Vagina (tissue), 2 donors: ENCODE results near the gene PPM1A. TPM values are rescaled to one million over a fixed set of nuclear protein-coding genes. Genes with fewer than 3 reads are reported as not detected.

Source experiments
- DNase-seq, 2 donors: peaks; one replicate each; pipeline ENCODE4 v3.0.0-alpha.2; 2017; ENCODE audit errors: extremely low spot score in 2 of 2
- H3K27ac ChIP-seq: fragments of 200-600 bp; sonication (generic); one replicate; pipeline ENCODE4 v1.5.1; 2019
- H3K27me3 ChIP-seq: fragments of 200-600 bp; sonication (generic); one replicate; pipeline ENCODE4 v1.5.1; 2019
- H3K36me3 ChIP-seq, 2 donors: fragments of 200-600 bp; sonication (generic); one replicate each; pipeline ENCODE4 v1.5.1; 2017 to 2019
- H3K4me1 ChIP-seq: fragments of 200-600 bp; sonication (generic); one replicate; pipeline ENCODE4 v1.5.1; 2019
- H3K4me3 ChIP-seq, 2 donors: fragments of 200-600 bp; sonication (generic); 1 replicate in 1 of 2; 2 replicates in 1 of 2; pipeline ENCODE4 v1.5.1; 2016 to 2019
- H3K9me3 ChIP-seq: fragments of 200-600 bp; sonication (generic); one replicate; pipeline ENCODE4 v1.5.1; 2019
- POLR2A ChIP-seq, 2 donors: fragments of 450-650 bp; IDR thresholded peaks; one replicate each; pipeline ENCODE4 v1.6.1; 2017; ENCODE audit warnings: antibody characterized with exemption in 2 of 2, mild to moderate bottlenecking in 2 of 2, moderate library complexity in 2 of 2
- POLR2AphosphoS5 ChIP-seq, 2 donors: sonication (generic); formaldehyde crosslinking; IDR thresholded peaks; one replicate each; pipeline ENCODE4 v1.9.0; 2017; ENCODE audit warnings: antibody characterized with exemption in 2 of 2, mild to moderate bottlenecking in 2 of 2, low read depth in 1 of 2; ENCODE audit not compliant: insufficient read depth in 1 of 2
- intact Hi-C: fragments of 100-400 bp; cut with DNase I; formaldehyde crosslinking; loops from one replicate; pipeline ENCODE4 v1.15.1; 2023
- total RNA-seq: library from RNA; depleted of rRNA; stranded (reverse); fragments of >200 nt; gene quantifications from one replicate; pipeline ENCODE4 v1.2.3, GENCODE V29; 2016
- TF ChIP-seq, protein P1 (sequence below), 3 experiments: fragments of 450-650 bp in 2 of 3; fragments of 200-600 bp in 1 of 3; sonication (generic) in 1 of 3; IDR thresholded peaks; one replicate each; pipeline ENCODE4 v1.5.1; 2017 to 2019; ENCODE audit warnings: antibody characterized with exemption in 3 of 3, mild to moderate bottlenecking in 2 of 3, moderate library complexity in 2 of 3

The PPM1A gene
- total RNA-seq, 1 donor from 2014 or later = 33.9 TPM

GRCh38 chr14:60324837-60325236 lies 75.8 kb downstream of the PPM1A start:
- TF ChIP-seq POLR2AphosphoS5 (IDR thresholded peaks at IDR 0.05; ENCODE audit: insufficient read depth in 1 of 2, low read depth in 1 of 2) (no peak), POLR2A (IDR thresholded peaks at IDR 0.05) (no peak)
- TF ChIP-seq, protein P1, sequence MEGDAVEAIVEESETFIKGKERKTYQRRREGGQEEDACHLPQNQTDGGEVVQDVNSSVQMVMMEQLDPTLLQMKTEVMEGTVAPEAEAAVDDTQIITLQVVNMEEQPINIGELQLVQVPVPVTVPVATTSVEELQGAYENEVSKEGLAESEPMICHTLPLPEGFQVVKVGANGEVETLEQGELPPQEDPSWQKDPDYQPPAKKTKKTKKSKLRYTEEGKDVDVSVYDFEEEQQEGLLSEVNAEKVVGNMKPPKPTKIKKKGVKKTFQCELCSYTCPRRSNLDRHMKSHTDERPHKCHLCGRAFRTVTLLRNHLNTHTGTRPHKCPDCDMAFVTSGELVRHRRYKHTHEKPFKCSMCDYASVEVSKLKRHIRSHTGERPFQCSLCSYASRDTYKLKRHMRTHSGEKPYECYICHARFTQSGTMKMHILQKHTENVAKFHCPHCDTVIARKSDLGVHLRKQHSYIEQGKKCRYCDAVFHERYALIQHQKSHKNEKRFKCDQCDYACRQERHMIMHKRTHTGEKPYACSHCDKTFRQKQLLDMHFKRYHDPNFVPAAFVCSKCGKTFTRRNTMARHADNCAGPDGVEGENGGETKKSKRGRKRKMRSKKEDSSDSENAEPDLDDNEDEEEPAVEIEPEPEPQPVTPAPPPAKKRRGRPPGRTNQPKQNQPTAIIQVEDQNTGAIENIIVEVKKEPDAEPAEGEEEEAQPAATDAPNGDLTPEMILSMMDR (IDR thresholded peaks at IDR 0.05) = no peak
- no peaks in the 10 kb centered on the region for H3K36me3 ChIP-seq
- H3K9me3 ChIP-seq = no peaks in the 10 kb centered on the region
- H3K4me1 ChIP-seq = peaks cover 9% of the 10 kb centered on the region
- no peaks in the 10 kb centered on the region for H3K27me3 ChIP-seq
- DNase-seq = no peak
- H3K27ac ChIP-seq = no peak overlapping the region
- intact Hi-C loops = no loop called here
- no peak overlapping the region for H3K4me3 ChIP-seq

DNA sequence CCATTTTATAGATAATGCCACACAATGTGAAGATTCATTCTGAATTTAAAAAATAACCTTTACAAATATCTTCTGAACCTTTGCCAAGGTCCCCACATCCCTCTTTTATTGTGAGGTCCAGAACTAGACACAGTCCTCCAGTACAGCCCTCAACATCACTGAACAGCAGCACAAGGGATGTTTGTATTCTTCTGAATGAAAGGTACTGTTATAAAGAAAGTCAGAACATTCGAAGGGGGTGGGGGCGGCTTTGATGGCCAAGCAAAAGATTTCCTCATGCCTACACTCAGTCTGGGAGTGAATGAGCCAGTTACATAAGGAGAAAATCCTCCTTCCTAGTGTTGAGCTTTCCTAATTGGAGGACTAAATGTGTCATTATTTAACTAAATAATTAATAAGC lies 77.3 kb downstream of the PPM1A start:
- no peak overlapping the region for H3K4me3 ChIP-seq
- H3K27me3 ChIP-seq = no peaks in the 10 kb centered on the region
- no peaks in the 10 kb centered on the region for H3K36me3 ChIP-seq
- no peaks in the 10 kb centered on the region for H3K9me3 ChIP-seq
- no peak for TF ChIP-seq POLR2A (IDR thresholded peaks at IDR 0.05)
- TF ChIP-seq, protein P1 (IDR thresholded peaks at IDR 0.05) = no peak
- TF ChIP-seq POLR2AphosphoS5 (IDR thresholded peaks at IDR 0.05; ENCODE audit: insufficient read depth in 1 of 2, low read depth in 1 of 2) = no peak
- H3K27ac ChIP-seq = no peak overlapping the region
- peaks cover 18% of the 10 kb centered on the region for H3K4me1 ChIP-seq
- intact Hi-C loops = no loop called here
- DNase-seq = no peak

GRCh38 chr14:60327447-60328331 lies 78.7 kb downstream of the PPM1A start:
- DNase-seq = no peak
- no peaks in the 10 kb centered on the region for H3K9me3 ChIP-seq
- peaks cover 21% of the 10 kb centered on the region for H3K4me1 ChIP-seq
- no peaks in the 10 kb centered on the region for H3K27me3 ChIP-seq
- H3K36me3 ChIP-seq = no peaks in the 10 kb centered on the region
- intact Hi-C loops = no loop called here
- TF ChIP-seq POLR2AphosphoS5 (IDR thresholded peaks at IDR 0.05; ENCODE audit: insufficient read depth in 1 of 2, low read depth in 1 of 2) (no peak), POLR2A (IDR thresholded peaks at IDR 0.05) (no peak)
- TF ChIP-seq, protein P1 (IDR thresholded peaks at IDR 0.05) = no peak
- H3K27ac ChIP-seq = no peak overlapping the region
- peak overlapping the region; percentile 18 to 44 for H3K4me3 ChIP-seq

GRCh38 chr14:60328583-60328982 lies 79.6 kb downstream of the PPM1A start:
- intact Hi-C loops = no loop called here
- TF ChIP-seq POLR2A (IDR thresholded peaks at IDR 0.05) = no peak
- TF ChIP-seq, protein P1 (IDR thresholded peaks at IDR 0.05) = no peak
- no peak for TF ChIP-seq POLR2AphosphoS5 (IDR thresholded peaks at IDR 0.05; ENCODE audit: insufficient read depth in 1 of 2, low read depth in 1 of 2)
- Histone ChIP-seq H3K27ac (no peak overlapping the region), H3K9me3 (no peaks in the 10 kb centered on the region), H3K4me1 (peaks cover 21% of the 10 kb centered on the region), H3K27me3 (no peaks in the 10 kb centered on the region), H3K4me3 (no peak overlapping the region), H3K36me3 (no peaks in the 10 kb centered on the region)
- DNase-seq = no peak

GRCh38 chr14:60329274-60329673 lies 80.3 kb downstream of the PPM1A start:
- Histone ChIP-seq H3K36me3 (no peaks in the 10 kb centered on the region), H3K4me1 (peaks cover 21% of the 10 kb centered on the region), H3K27me3 (no peaks in the 10 kb centered on the region), H3K9me3 (no peaks in the 10 kb centered on the region), H3K27ac (no peak overlapping the region), H3K4me3 (no peak overlapping the region)
- TF ChIP-seq, protein P1 (IDR thresholded peaks at IDR 0.05) = no peak
- no peak for TF ChIP-seq POLR2AphosphoS5 (IDR thresholded peaks at IDR 0.05; ENCODE audit: insufficient read depth in 1 of 2, low read depth in 1 of 2)
- TF ChIP-seq POLR2A (IDR thresholded peaks at IDR 0.05) = no peak
- DNase-seq = no peak
- intact Hi-C loops = no loop called here
